ENCODE data around the gene CSF2. TPM values are rescaled to one million over a fixed set of nuclear protein-coding genes. Genes with fewer than 3 reads are reported as not detected.

Gene CSF2
- total and polyA plus RNA-seq, 12 donors: not detected

GRCh38 chr5:132099905-132100304, 26.3 kb downstream of the CSF2 start:
- Histone ChIP-seq H3K9me3 (no peaks in the 10 kb centered on the region), H3K27ac (no peak overlapping the region), H3K4me3 (no peak overlapping the region), H3K36me3 (no peaks in the 10 kb centered on the region), H3K27me3 (no peaks in the 10 kb centered on the region), H3K4me1 (peaks cover 13 to 59% (median 21%) of the 10 kb centered on the region in 9 donors)
- ATAC-seq (no peak), DNase-seq (no peak)
- no peak for TF ChIP-seq CTCF (IDR thresholded peaks at IDR 0.05)
- 92% methylated on average over 3 of the region's 3 CpGs for WGBS, 2 donors
- intact Hi-C loops (cut with DNase I): no loop called here

- no peak for TF ChIP-seq CTCF (IDR thresholded peaks at IDR 0.05)
Observed at GRCh38 chr5:132100672-132101261, 27.2 kb downstream of the CSF2 start.

GRCh38 chr5:132101385-132101880, 27.8 kb downstream of the CSF2 start:
- Histone ChIP-seq H3K27me3 (no peaks in the 10 kb centered on the region), H3K4me3 (no peak overlapping the region), H3K36me3 (no peaks in the 10 kb centered on the region), H3K9me3 (no peaks in the 10 kb centered on the region), H3K4me1 (peaks cover 13 to 50% (median 16%) of the 10 kb centered on the region in 9 donors), H3K27ac (peak overlapping the region in 1 of 10 donors; percentile 33)
- intact Hi-C loops (cut with DNase I): no loop called here
- 98 to 99% methylated on average over 6 of the region's 6 CpGs for WGBS, 2 donors
- DNase-seq: no peak
- TF ChIP-seq CTCF (IDR thresholded peaks at IDR 0.05): no peak
- ATAC-seq: no peak

More at GRCh38 chr5:132100672-132101261, 27.2 kb downstream of the CSF2 start:
- H3K36me3 ChIP-seq: no peaks in the 10 kb centered on the region
- H3K4me1 ChIP-seq: peaks cover 13 to 50% (median 16%) of the 10 kb centered on the region in 9 donors
- no peaks in the 10 kb centered on the region for H3K9me3 ChIP-seq
- WGBS, 2 donors: 83 to 88% methylated on average over 8 of the region's 8 CpGs
- ATAC-seq (no peak), DNase-seq (no peak)
- H3K4me3 ChIP-seq: no peak overlapping the region
- peak overlapping the region in 1 of 10 donors; percentile 33 for H3K27ac ChIP-seq
- H3K27me3 ChIP-seq: no peaks in the 10 kb centered on the region
- intact Hi-C loops (cut with DNase I): no loop called here

GRCh38 chr5:132102101-132102701, 28.6 kb downstream of the CSF2 start:
- H3K27ac ChIP-seq: peak overlapping the region in 1 of 10 donors; percentile 79
- intact Hi-C loops (cut with DNase I): no loop called here
- no peak for TF ChIP-seq CTCF (IDR thresholded peaks at IDR 0.05)

More at GRCh38 chr5:132102101-132102701, 28.6 kb downstream of the CSF2 start:
- WGBS, 2 donors: 81 to 89% methylated on average over 5 of the region's 5 CpGs
- no peak overlapping the region for H3K4me3 ChIP-seq
- H3K9me3 ChIP-seq: no peaks in the 10 kb centered on the region
- H3K27me3 ChIP-seq: no peaks in the 10 kb centered on the region
- ATAC-seq (no peak), DNase-seq (no peak)
- H3K36me3 ChIP-seq: no peaks in the 10 kb centered on the region
- peaks cover 13 to 50% (median 16%) of the 10 kb centered on the region in 9 donors for H3K4me1 ChIP-seq

All from heart right ventricle (tissue), 16 donors.